ELR (cell line): ENCODE results near the gene DPCD.

Experiments used
- DNase-seq: peaks from one replicate; pipeline ENCODE4 v3.0.0-alpha.2; 2015; ENCODE audit warnings: low read depth

The DPCD gene

DNA sequence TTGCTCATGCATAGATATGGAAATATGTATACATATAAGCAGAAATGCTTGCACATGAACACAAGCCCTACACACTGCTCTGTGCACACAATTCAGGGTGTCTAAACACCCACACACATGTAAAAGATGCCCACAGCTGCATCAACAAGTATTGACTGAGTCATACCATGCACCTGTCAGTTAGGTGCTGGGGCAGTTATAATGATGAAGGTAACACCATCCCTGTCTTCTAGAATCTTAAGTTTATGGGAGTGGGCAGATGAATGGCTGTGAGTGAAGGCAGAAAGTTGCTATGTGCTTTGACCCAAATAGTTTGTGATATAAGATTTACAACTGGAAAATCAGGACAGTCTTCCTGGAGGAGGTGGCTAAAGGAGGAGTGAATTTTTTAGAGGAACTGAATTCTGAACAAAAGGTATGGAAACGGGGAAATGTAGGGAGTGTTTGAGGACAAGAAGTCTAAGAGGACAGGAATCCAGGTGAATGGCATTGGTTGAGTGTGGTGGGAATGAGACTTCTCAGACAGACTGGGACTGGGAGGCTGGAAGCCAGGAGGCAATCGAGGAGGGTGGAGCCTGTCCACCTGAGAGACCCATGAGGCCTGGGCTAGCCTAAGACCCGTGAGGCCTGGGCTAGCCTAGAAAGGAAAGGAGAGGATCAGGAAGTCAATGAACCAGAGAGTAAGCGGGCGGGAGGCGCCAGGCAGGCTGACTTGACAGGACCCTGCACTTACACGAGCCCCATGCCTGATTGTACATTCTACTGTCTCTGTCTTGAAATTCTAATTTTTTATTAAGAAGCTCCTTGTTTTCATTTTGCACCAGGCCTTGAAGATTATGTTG lies 20.7 kb upstream of the DPCD start:
- no peak for DNase-seq

DNA sequence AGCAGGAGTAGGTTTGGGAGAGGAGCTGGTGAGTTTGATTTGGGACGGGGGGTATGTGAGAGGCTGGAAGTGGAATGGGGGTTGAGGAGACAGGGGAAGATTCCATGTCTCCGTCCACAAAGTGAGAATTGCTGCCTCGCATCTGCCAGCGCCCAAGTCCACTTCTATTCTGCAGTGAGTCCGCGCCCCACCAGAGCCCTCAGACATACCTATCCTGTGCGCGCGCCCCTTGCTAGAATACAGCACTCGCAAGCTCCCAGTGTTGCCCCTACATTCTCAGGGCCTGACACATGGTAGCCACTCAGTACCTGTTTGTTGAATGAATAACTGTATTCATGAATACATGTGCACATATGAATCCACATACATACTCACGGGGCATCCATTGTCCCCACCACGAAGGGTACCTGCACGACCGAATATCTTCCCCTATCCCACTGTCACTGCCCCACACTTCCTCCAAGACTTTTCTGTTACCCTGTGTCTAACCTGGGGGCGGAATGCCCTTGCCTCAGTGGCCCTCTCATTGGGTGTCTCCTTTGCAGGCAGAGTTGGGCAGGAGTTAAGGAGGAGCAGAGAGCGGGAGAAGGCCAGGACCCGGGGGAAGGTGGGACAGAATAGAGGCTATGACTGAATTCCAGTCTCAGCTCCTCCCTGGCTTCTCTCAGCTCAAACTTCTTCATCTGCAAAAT lies 19.9 kb upstream of the DPCD start:
- no peak for DNase-seq

DNA sequence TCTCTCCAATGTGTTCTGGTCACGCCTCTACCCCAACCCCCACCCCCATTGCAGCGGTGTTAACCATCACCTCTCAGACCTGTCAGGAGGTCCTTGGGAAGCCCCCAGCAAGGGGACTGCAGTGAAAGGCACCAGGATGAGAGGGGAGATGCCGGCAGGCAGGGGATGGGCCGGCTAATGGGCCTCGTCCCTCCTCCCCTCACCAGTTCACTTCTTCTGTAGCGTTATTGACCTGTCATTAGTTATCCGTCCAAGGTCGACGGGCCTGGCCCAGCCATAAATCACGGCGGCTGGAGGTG lies 18.8 kb upstream of the DPCD start:
- DNase-seq: no peak

DNA sequence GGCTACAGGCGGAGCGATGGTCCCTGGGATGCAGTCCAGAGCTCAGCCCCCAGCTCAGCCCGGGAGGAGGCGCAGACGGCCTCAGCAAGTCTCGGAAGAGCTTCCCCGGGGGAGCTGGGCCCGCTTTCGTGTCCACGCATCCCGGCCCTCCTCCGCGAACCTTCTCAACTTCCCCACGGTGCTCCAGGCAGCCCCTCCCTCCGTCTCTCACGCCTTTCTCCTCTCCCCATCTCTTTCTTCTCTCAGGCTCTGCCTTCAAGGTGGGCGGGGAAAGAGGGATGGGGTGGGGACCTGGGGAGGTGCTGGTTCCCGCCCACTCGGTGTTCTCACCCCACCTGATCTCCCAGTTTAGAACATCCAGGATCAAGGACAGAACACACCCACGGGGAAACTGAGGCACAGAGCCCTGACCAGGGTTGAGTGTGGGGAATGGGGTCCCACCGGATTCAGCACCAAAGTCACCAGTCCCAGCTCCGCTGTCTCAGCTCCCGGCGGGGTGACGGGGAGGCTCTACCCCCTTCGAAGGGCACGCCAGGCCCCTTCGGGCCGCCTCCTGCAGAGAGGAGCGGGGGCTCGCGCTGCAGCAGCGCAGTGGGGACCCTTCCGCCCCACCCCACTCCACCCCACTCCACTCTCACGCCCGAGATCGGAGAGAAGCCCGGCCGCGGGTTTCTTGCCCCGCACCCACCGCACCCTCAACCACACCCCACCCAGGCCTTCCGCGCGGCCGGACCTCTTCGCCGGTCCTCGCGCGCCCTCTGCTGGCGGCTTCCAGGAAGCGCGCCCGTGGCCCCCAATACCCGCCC lies 18.3 kb upstream of the DPCD start:
- DNase-seq: peak; percentile 79

DNA sequence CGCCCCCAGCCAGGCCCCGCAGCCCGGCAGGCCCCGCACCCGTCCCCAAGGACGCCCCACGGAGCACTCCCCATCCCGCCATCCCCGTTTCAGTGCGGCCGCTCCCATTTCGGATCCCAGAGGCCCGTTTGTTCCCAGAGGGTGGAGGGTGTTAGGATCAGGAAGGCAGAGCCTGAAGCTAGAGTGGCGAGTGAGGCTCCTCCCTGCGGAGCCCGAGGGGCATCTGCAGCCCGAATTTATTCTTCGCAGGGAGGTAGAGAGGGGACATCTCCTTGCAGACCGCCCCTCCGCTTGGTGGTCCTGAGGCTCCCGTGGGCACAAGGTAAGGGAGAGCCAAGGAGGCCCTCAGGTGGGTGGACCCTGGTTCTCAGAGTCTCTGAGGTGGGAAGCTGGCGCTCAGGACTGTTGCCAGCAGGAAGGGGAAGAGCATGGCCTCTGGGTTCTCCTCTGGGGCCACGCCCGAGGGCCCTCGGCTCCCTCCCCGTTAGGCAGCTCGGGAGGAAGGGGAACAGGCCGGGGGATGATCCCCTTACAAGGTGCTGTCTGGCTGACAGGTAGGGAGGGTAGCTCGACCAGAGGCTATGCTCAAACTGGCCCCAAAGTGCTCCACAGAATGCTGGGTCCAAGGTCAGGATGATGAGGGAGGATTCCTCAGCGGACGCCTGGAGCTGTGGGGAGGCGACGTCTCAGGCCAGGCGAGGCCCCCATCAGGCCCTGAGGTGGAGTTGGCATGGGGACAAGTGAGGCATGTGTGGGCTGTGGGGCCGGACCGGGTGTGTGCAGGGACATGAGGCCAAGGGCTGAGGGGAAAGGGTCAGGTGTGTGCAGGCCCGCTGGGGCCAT lies 17.5 kb upstream of the DPCD start:
- peak; percentile 32 for DNase-seq

DNA sequence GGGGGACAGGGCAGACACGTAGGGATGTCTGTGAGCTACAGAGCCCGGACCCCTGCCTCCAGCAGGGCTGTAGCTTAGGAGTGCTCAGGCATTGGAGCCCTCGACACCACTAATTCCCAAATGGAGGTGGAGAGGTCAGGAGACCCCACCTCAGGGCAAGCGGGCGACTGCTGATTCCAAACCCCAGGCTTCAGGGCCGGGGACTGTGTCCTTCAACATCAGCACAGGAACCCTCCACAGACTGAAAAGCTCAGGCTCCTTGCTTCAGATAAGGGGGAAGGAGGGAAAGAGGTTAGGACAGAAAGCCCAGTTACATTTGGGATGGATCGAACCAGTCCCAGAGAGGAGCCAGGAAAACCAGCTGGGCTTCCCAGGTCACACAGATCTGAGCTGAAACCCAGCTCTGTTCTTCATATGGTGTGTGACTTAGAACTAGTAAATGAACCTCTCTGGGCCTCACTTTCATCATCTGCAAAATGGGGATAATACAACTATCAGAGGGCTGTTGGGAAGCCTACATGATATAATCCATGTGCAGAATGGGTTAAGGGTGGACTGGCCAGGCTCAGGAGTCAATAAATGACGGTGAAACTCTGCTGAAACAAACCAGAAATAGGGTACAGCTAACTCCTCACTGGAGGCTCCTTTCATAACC lies 16.7 kb upstream of the DPCD start:
- no peak for DNase-seq

DNA sequence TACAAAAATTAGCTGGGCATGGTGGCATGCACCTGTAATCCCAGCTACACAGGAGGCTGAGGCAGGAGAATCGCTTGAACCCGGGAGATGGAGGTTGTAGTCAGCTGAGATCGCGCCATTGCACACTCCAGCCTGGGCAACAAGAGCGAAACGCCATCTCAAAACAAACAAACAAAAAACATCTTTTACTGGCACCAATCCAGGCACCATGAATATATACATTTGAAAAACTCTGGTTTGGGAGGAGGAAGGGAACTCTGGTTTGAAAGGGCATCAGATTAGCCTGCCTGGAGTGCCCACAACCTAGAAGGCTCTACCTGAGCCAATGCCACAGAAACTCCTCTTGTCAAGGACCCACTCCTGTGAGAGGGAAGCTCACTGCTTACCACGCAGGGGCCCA lies 16.0 kb upstream of the DPCD start:
- no peak for DNase-seq

DNA sequence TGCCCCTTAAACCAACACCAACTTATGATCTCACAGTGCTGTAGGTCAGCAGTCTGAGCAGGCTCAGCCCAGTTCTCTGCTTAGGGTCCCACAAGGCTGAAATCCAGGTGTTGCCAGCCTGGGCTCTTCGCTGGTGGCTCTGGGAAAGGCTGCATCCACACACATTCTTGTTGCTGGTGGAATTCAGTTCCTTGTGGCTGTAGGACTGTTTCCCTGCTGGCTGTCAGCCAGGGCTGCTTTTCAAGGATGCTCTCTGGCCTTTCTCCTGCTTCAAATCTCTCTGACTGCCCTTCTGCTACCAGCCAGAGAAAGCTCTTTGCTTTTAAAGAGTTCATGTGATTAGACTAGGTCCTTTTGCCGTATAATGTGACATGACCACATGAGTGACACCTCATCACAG lies 15.3 kb upstream of the DPCD start:
- DNase-seq: no peak

DNA sequence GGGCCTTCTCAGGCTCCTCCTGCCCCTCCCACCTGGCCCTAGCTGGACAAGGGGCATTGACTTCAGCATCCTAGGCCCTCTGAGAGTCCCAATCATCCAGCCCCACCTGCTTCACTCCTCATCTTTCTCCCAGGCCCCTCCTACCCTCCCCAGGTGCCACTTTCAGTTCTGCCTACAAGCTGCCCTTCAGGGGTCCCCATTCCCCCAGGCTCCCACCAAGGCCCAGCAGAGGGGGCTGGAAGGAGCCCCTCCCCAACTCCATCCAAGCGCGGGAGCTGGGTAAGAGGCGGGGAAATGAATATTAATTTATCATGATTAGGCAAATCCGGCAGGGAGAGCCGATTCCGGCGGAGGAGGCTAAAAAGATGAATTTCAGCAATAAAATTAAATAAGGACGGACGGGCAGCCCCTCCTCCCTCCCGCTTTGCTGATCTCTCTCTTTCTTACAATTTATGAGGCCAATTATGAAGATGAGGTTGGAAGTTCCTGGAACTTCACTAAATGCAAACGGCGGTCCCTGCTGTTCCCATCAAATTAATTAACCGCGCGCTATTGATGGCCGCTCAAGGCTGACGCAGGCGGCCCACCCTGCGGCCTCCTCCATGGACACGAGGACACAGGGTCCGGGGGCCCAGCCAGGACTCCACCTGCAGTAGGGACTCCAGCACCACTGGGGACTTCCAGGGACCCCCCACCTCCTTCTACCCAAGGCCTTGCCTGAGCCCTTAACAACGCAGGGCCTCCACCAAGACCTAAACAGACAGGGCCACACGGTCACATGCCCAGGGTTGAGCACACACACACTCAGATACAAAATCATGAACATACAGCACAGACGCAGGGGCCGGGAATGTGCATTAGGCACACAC lies 14.0 kb upstream of the DPCD start:
- no peak for DNase-seq

DNA sequence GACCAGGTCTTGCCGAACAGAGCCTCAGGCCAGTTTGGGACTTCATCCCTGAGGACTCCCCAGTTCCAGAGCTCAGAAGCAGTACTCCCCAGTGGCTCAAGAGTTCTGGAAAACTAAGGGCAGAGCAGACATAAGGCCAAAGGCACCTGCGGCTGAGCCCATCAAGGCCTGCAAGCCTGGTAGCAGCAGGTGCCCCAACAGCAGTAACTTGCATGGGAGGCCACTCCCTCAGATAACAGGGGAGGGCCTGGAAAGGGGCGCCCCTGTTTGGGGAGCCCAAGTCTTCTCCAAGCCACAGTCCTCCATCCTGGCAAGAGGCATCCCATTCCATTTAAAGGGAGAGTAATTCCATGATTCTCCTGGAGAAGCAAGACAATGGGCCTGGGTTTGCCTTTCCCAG lies 13.0 kb upstream of the DPCD start:
- DNase-seq: no peak

DNA sequence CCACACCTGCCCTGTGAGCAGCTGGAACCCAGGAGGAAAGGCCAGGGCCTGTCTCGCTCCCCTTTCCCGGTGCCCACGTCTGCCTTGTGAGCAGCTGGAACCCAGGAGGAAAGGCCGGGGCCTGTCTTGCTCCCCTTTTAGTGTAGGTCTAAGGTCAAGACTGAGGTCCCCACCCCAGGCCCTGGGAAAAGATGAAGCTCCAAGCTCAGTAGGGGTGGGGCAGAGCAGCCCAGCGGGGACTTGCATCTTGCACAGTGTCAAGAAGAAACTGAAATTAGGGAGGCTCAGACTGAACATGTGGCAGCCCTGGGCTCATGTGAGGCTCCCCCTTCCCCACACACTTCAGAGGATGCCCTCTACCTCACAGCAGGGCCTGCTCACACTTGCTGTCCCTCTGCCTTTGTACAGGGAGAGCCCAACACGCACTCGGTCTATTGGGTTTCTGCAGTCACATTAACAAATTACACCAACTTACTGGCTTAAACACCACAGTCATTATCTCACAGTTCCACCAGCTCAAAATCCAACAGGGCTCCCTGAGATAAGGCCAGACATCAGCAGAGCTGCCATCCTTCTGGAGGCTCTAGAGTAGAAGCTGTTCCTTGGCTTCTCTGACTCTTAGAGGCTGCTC lies 12.4 kb upstream of the DPCD start:
- DNase-seq: no peak

DNA sequence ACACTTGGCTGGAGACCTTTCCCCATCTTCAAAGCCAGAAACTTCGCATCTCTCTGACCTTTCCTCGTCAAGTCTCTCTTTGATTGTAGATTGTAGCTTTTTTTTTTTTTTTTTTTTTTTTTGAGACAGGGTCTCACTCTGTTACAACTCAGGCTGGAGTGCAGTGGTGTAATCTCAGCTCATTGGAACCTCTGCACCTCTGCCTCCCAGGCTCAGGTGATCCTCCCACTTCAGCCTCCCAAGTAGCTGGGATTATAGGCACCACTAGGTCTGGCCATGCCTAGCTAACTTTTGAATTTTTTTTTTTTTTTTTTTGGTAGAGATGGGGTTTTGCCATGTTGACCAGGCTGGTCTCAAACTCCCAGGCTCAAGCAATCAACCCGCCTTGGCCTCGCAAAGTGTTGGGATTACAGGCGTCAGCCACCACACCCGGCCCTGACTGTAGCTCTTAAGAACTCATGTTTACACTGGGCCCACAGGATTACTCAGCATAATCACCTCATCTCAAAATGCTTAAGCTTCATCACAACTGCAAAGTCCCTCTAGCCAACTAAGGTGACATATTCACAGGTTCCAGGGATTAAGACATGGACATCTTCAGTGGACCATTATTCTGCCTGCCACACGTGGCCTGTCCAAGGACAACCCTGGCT lies 11.8 kb upstream of the DPCD start:
- DNase-seq: peak; percentile 55

DNA sequence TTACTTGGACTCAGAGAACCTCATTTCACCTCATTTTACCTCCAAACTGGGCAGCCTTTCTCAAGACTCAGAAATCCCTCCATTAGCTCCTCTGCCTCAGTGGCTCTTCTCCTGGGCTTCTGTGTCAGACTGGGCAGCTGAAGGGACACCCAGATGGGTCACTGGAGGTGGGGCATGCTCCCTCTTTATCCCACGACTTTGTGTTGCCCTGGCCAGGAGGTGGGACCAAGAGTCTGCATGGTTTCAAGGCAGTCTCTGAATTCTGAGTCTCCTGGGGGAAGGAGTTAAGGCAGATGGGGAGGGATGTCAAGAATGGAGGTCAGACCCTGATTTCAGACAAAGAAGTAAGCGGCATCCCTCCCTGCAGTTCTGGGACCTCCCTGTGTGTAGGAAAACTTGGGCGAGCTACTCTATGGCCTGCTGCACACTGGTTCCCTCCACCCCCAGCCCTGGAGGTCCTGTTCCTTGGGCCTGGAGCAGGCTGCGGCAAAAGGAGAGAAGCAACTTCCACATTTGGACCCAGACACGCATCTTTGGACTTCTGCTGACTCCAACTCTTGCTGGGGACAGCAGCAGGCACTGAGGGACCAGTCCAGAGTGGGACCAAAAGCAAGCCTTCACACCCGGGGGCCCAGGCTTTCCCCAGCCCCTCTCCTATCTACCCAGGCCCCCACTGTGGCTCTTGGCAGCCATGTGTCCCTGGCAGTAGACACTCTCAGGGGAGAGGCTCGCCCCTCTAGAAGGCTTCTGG lies 10.8 kb upstream of the DPCD start:
- DNase-seq: no peak

DNA sequence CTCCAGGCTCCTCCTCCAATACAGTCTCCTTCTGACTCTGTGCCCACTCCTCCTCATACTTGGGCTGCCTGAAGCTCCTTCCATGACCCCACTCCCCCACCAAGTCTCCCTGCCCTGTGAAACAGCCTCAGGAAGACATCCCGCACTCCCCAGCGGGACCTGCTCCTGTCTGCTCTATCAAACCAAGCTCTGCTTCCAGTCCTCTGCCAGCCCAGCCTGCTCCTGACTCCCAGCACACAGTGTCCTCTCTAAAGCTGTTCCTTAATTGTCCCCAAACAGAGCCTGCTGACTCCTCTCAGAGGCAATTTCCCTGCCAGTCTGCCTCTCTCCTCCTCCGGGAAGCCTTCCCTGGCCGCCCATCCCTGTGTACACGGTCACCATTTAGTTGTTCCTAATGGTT lies 9.9 kb upstream of the DPCD start:
- no peak for DNase-seq

DNA sequence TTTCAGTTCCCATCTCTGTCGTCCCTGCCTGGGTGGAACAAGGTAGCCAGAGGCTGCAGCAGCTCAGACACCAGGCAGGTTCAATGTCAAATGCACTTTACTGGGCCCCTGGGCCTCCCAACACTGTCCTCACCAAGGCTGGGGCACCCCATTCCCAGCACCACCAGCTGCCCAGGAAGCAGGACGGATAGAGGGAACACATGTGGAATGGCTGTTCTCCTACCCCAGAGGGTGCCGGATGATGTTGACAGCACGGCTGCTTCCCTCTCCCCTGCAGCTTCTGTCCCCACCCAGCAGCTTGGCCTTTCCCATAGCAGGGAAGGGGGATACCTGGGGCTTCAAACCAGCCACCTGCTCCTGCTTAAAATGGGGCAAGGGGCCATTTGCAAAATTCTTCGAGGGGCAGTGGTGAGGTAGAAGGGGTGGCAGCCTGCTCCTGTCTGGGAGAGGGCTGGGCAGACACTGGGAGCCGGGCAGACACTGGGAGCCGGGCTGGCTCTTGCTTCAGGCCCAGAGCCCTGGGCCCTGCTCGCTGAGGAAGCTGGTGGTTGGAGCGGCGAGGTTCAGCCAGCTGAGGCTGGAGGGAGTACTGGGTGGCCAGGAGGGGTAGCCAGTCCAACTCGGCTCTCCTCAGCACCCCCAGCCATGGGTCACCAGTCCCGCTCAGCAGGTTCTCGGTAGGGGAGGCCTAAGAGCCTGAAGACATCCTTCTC lies 9.2 kb upstream of the DPCD start:
- no peak for DNase-seq

DNA sequence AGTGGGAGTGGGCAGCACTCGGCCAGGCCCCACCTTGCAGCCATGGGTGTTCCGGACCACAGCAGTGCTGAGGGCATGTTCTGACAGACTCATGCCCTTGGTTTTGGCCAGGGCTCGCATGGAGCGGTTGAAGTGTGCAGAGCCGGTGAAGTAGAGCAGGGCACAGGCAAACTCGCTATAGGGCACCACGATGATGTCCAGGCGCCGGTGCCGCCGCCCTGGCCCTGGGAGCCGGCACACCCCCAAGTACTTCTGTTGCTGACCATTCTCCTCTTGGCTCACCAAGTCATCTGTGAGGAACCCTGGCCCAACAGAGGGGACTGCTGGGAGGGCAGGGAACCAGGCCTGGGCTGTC lies 8.6 kb upstream of the DPCD start:
- no peak for DNase-seq

DNA sequence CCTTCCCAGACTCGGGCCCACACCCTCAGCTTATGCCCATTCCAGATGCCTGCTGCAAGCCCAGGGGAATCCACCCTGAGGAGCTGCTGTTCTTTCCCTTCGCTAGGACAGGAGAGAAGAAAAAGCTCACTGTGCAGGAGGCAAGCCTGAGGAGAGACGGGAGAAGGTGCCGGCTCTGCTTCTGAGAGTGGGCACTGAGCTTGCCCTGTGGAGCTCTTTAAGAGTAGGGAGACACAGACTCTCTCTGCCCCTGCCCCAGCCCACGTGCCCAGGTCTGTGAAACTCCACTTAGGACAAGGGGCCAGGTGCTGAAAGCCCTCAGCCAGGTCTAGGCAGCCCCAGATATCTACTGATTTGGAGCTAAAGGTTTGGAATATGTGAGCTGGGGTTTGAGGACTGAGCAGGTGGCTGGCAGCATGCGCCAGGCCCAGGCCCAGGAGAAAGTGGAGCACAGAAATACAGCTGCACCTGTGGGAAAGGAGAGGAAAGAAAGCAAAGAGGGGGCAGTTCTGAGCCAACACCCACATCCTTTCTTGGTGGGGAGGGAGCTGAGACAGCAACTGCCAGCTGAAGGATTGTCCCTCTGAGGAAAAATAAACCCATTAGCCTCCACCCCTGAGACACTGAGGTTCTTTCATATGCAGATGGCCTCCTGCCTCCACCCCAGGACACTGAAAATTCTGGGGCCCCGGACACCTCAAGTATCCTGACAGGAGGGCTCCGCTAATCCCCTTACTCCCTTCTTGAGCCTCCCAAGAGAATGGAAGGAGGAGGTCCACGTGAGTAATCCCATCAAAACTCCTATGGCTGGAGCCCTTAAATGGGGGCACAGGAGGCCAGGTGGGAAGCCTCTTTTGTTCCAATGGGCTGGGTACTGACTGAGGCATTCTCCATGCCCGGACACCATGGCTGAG lies 7.4 kb upstream of the DPCD start:
- no peak for DNase-seq
